ENCODE results near the gene SERINC5. TPM values are rescaled to one million over a fixed set of nuclear protein-coding genes. Genes with fewer than 3 reads are reported as not detected.

SERINC5 gene
- total and polyA plus RNA-seq, 8 donors: 36.7 to 80.7 (median 47.1) TPM

GRCh38 chr5:80082281-80082680 lies 173.6 kb downstream of the SERINC5 start:
- no peaks in the 10 kb centered on the region for H3K9me3 ChIP-seq
- H3K4me1 ChIP-seq: peaks cover 0 to 11% of the 10 kb centered on the region in 2 donors
- H3K27ac ChIP-seq: peak overlapping the region in 1 of 2 donors; percentile 52
- no peak overlapping the region for H3K4me3 ChIP-seq
- intact Hi-C loops (cut with DNase I): no loop called here
- peaks cover 0 to 12% of the 10 kb centered on the region in 2 donors for H3K36me3 ChIP-seq
- ATAC-seq: no peak
- no peaks in the 10 kb centered on the region for H3K27me3 ChIP-seq
- TF ChIP-seq CTCF (IDR thresholded peaks at IDR 0.05): no peak
- DNase-seq: no peak

GRCh38 chr5:80078921-80079320 lies 176.9 kb downstream of the SERINC5 start:
- Histone ChIP-seq H3K36me3 (peaks cover 0 to 18% of the 10 kb centered on the region in 2 donors), H3K4me3 (no peak overlapping the region), H3K9me3 (no peaks in the 10 kb centered on the region), H3K27ac (no peak overlapping the region), H3K27me3 (no peaks in the 10 kb centered on the region), H3K4me1 (peaks cover 0 to 11% of the 10 kb centered on the region in 2 donors)
- ATAC-seq: no peak
- intact Hi-C loops (cut with DNase I): no loop called here
- no peak for DNase-seq
- TF ChIP-seq CTCF (IDR thresholded peaks at IDR 0.05): no peak

DNA sequence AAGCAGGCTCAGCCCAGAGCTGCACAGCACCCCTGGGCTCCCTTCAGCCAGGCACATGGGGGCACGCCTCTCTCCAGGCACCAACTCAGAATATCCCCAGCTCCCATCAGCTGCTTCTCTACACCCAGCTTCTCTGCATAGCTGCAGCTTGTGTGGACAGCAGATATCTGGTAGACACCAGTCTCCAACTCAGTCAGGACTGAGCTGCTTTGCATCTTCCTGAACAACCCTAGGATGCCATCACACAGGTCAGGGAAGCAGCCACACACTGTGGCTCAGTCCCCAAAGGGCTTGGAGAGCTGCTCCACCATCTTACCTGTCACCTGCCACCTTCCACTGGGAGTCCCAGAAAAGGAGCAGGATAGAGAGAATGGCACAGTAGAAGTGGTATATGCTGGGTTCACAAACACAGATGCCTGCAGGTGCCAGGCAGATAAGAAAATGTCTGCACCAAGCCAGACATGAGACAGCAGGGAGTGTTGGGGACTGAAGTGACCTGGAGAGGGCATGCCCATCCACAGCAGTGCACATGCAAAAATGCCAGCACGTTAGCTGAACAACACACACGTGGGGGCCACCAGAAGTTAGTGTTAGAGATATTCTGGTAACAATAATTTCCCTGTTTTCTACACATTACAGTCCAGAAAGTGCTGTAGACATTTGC lies 178.7 kb downstream of the SERINC5 start:
- TF ChIP-seq CTCF (IDR thresholded peaks at IDR 0.05): no peak
- ATAC-seq (no peak), DNase-seq (no peak)
- no peak overlapping the region for H3K4me3 ChIP-seq
- H3K27me3 ChIP-seq: no peaks in the 10 kb centered on the region
- no peaks in the 10 kb centered on the region for H3K9me3 ChIP-seq
- no peaks in the 10 kb centered on the region for H3K4me1 ChIP-seq
- H3K27ac ChIP-seq: no peak overlapping the region
- intact Hi-C loops (cut with DNase I): no loop called here
- peaks cover 0 to 18% of the 10 kb centered on the region in 2 donors for H3K36me3 ChIP-seq

DNA sequence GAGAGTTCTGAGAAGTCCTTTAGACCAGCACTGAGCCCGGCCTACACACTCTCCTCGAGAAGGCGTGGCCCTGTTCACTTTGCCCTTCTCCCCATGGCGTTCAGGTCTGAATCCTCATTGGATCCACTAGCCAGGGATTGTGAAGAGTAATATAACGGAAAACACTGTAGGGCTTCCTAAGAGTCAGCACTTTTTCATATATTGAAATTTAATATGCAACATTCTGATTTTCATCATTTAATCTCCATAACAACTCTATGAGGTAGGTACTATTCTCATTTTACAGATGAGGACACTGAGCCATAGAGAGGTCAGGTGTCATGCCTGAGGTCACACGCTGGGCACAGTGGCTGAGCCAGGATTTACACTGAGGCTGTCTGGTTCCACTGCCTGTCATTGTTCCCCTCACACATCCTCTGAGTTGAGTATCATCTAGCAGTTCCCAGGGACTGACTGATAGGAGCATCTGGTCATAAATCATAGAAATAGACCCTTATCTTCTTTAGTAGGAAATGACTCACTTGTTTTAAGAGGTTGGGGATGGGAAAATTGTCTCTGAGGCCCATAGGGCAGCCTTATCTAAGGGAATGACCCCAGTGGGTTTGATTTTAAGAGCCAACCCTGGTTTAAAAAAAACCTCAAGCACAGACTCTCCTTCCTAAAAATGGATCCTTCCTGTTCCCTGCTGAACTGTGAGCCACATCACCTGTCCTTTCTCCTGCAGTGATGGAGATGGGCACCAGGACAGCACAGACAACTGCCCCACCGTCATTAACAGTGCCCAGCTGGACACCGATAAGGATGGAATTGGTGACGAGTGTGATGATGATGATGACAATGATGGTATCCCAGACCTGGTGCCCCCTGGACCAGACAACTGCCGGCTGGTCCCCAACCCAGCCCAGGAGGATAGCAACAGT lies 179.5 kb downstream of the SERINC5 start:
- Histone ChIP-seq H3K27me3 (no peaks in the 10 kb centered on the region), H3K4me1 (no peaks in the 10 kb centered on the region), H3K9me3 (no peaks in the 10 kb centered on the region), H3K27ac (no peak overlapping the region), H3K4me3 (no peak overlapping the region), H3K36me3 (peaks cover 0 to 18% of the 10 kb centered on the region in 2 donors)
- no peak for DNase-seq
- no peak for TF ChIP-seq CTCF (IDR thresholded peaks at IDR 0.05)
- intact Hi-C loops (cut with DNase I): no loop called here
- no peak for ATAC-seq

Data from left lung (tissue), 10 donors.